Right atrium auricular region (tissue), 2 donors: ENCODE results near the gene ROPN1L. TPM values are rescaled to one million over a fixed set of nuclear protein-coding genes. Genes with fewer than 3 reads are reported as not detected.
A peak's percentile ranks its signal among the peaks of the same experiment; 100 is the strongest.

Experiments
- DNase-seq: peaks from one replicate; pipeline ENCODE4 v3.0.0-alpha.2; 2019; ENCODE audit warnings: low spot score
- H3K27ac ChIP-seq, 2 donors: fragments of 200-600 bp; sonication (generic); 1 replicate in 1 of 2; 2 replicates in 1 of 2; pipeline ENCODE4 v1.5.1; 2016 to 2019
- H3K27me3 ChIP-seq, 2 donors: fragments of 200-600 bp; sonication (generic); one replicate each; pipeline versions ENCODE4 v1.5.1 to v1.6.0; 2017 to 2019
- H3K36me3 ChIP-seq: fragments of 200-600 bp; sonication (generic); one replicate; pipeline ENCODE4 v1.5.1; 2016
- H3K4me1 ChIP-seq, 2 donors: fragments of 200-600 bp; sonication (generic); one replicate each; pipeline versions ENCODE4 v1.5.1 to v1.6.0; 2017 to 2019
- H3K4me3 ChIP-seq, 2 donors: fragments of 200-600 bp; sonication (generic); 1 replicate in 1 of 2; 2 replicates in 1 of 2; pipeline ENCODE4 v1.5.1; 2017 to 2019; ENCODE audit warnings: mild to moderate bottlenecking in 1 of 2, moderate library complexity in 1 of 2
- H3K9me3 ChIP-seq, 2 donors: fragments of 200-600 bp; sonication (generic); one replicate each; pipeline ENCODE4 v1.5.1; 2019
- total RNA-seq, 2 donors: library from RNA; depleted of rRNA; stranded (reverse); fragments of >200 nt; gene quantifications; one replicate each; pipeline ENCODE4 v1.1.0, GENCODE V29; 2016
- TF ChIP-seq, protein P1 (sequence below), 2 donors: fragments of 200-600 bp; sonication (generic); IDR thresholded peaks; one replicate each; pipeline ENCODE4 v1.5.1; 2019; ENCODE audit warnings: antibody characterized with exemption in 2 of 2

ROPN1L gene
- total RNA-seq, 2 donors from 2014 or later: 2.2 TPM; not detected in 1

GRCh38 chr5:10400831-10401230, 40.8 kb upstream of the ROPN1L start:
- no peaks in the 10 kb centered on the region for H3K27me3 ChIP-seq
- no peak for DNase-seq
- H3K4me3 ChIP-seq: no peak overlapping the region
- H3K36me3 ChIP-seq: peaks cover 49% of the 10 kb centered on the region
- no peaks in the 10 kb centered on the region for H3K9me3 ChIP-seq
- TF ChIP-seq, protein P1, sequence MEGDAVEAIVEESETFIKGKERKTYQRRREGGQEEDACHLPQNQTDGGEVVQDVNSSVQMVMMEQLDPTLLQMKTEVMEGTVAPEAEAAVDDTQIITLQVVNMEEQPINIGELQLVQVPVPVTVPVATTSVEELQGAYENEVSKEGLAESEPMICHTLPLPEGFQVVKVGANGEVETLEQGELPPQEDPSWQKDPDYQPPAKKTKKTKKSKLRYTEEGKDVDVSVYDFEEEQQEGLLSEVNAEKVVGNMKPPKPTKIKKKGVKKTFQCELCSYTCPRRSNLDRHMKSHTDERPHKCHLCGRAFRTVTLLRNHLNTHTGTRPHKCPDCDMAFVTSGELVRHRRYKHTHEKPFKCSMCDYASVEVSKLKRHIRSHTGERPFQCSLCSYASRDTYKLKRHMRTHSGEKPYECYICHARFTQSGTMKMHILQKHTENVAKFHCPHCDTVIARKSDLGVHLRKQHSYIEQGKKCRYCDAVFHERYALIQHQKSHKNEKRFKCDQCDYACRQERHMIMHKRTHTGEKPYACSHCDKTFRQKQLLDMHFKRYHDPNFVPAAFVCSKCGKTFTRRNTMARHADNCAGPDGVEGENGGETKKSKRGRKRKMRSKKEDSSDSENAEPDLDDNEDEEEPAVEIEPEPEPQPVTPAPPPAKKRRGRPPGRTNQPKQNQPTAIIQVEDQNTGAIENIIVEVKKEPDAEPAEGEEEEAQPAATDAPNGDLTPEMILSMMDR (IDR thresholded peaks at IDR 0.05): no peak
- H3K4me1 ChIP-seq: peaks cover 0 to 24% of the 10 kb centered on the region in 2 donors
- peak overlapping the region; percentile 52 to 63 for H3K27ac ChIP-seq

- TF ChIP-seq, protein P1 (IDR thresholded peaks at IDR 0.05): no peak
These were observed 40.2 kb upstream of the ROPN1L start for GRCh38 chr5:10401498-10401897.

DNA sequence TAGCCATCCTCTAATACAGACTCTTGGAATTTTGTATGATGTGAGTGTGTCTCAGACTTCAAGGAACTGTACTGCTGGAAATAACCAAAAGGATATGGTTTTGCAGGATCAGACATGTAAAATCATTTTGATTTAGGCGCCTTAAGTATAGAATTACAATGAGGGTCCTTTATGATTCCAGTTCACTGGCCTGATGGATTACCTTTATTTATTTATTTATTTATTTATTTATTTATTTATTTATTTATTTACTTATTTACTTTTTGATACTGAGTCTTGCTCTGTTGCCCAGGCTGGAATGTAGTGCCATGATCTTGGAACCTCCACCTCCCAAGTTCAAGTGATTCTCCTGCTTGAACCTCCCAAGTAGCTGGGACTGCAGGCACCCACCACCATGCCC, 37.9 kb upstream of the ROPN1L start:
- Histone ChIP-seq H3K36me3 (peaks cover 67% of the 10 kb centered on the region), H3K27me3 (no peaks in the 10 kb centered on the region), H3K4me3 (no peak overlapping the region), H3K9me3 (no peaks in the 10 kb centered on the region), H3K27ac (no peak overlapping the region), H3K4me1 (peaks cover 0 to 24% of the 10 kb centered on the region in 2 donors)
- TF ChIP-seq, protein P1 (IDR thresholded peaks at IDR 0.05): no peak
- DNase-seq: no peak

More at GRCh38 chr5:10401498-10401897, 40.2 kb upstream of the ROPN1L start:
- H3K27ac ChIP-seq: peak overlapping the region in 1 of 2 donors; percentile 63
- H3K4me1 ChIP-seq: peaks cover 0 to 24% of the 10 kb centered on the region in 2 donors
- DNase-seq: no peak
- no peaks in the 10 kb centered on the region for H3K27me3 ChIP-seq
- no peak overlapping the region for H3K4me3 ChIP-seq
- peaks cover 53% of the 10 kb centered on the region for H3K36me3 ChIP-seq
- no peaks in the 10 kb centered on the region for H3K9me3 ChIP-seq

GRCh38 chr5:10406651-10407050, 35.0 kb upstream of the ROPN1L start:
- H3K36me3 ChIP-seq: peaks cover 95% of the 10 kb centered on the region
- TF ChIP-seq, protein P1 (IDR thresholded peaks at IDR 0.05): no peak

GRCh38 chr5:10409504-10409903, 32.2 kb upstream of the ROPN1L start:
- Histone ChIP-seq H3K4me1 (no peaks in the 10 kb centered on the region), H3K9me3 (no peaks in the 10 kb centered on the region), H3K27me3 (no peaks in the 10 kb centered on the region), H3K27ac (no peak overlapping the region), H3K4me3 (no peak overlapping the region), H3K36me3 (peaks cover 100% of the 10 kb centered on the region)
- no peak for DNase-seq
- TF ChIP-seq, protein P1 (IDR thresholded peaks at IDR 0.05): no peak

More at GRCh38 chr5:10406651-10407050, 35.0 kb upstream of the ROPN1L start:
- Histone ChIP-seq H3K27ac (no peak overlapping the region), H3K4me1 (peaks cover 0 to 2% of the 10 kb centered on the region in 2 donors), H3K9me3 (no peaks in the 10 kb centered on the region), H3K4me3 (no peak overlapping the region), H3K27me3 (no peaks in the 10 kb centered on the region)
- no peak for DNase-seq

GRCh38 chr5:10410662-10411061, 31.0 kb upstream of the ROPN1L start:
- Histone ChIP-seq H3K36me3 (peaks cover 100% of the 10 kb centered on the region), H3K27me3 (no peaks in the 10 kb centered on the region), H3K4me1 (no peaks in the 10 kb centered on the region), H3K4me3 (no peak overlapping the region), H3K9me3 (no peaks in the 10 kb centered on the region), H3K27ac (no peak overlapping the region)
- no peak for DNase-seq
- TF ChIP-seq, protein P1 (IDR thresholded peaks at IDR 0.05): no peak
